Fibroblast of skin of back (primary cell): Measurements from ENCODE around the gene CCDC85C.

Experiments
- DNase-seq: peaks from one replicate; pipeline ENCODE4 v3.0.0-alpha.2; 2013

The CCDC85C gene

GRCh38 chr14:99571303-99571986 is 32.6 kb downstream of the CCDC85C start:
- DNase-seq = no peak

- no peak for DNase-seq
These were observed 33.3 kb downstream of the CCDC85C start for GRCh38 chr14:99570544-99571302.

- DNase-seq = no peak
These were observed 34.1 kb downstream of the CCDC85C start for GRCh38 chr14:99569725-99570543.

GRCh38 chr14:99568567-99569560 is 35.1 kb downstream of the CCDC85C start:
- DNase-seq = peak; percentile 79

- DNase-seq = no peak
These were observed 37.3 kb downstream of the CCDC85C start for GRCh38 chr14:99566390-99567354.

GRCh38 chr14:99566009-99566389 is 38.0 kb downstream of the CCDC85C start:
- no peak for DNase-seq

GRCh38 chr14:99565383-99565782 is 38.6 kb downstream of the CCDC85C start:
- no peak for DNase-seq

- DNase-seq = no peak
These were observed 39.1 kb downstream of the CCDC85C start for GRCh38 chr14:99564926-99565259.

GRCh38 chr14:99564256-99564925 is 39.6 kb downstream of the CCDC85C start:
- DNase-seq = peak; percentile 63

- no peak for DNase-seq
These were observed 40.3 kb downstream of the CCDC85C start for GRCh38 chr14:99563749-99564129.

GRCh38 chr14:99562856-99563748 is 40.9 kb downstream of the CCDC85C start:
- peak; percentile 55 for DNase-seq

GRCh38 chr14:99561864-99562263 is 42.1 kb downstream of the CCDC85C start:
- no peak for DNase-seq

- no peak for DNase-seq
These were observed 42.9 kb downstream of the CCDC85C start for GRCh38 chr14:99560922-99561683.

- no peak for DNase-seq
These were observed 43.6 kb downstream of the CCDC85C start for GRCh38 chr14:99560403-99560802.

- peak; percentile 41 for DNase-seq
These were observed 44.6 kb downstream of the CCDC85C start for GRCh38 chr14:99559286-99559990.

GRCh38 chr14:99556134-99556791 is 47.7 kb downstream of the CCDC85C start:
- DNase-seq = no peak
